OCI-LY7 (cell line): Measurements from ENCODE around the gene RAPGEF6. TPM values are rescaled to one million over a fixed set of nuclear protein-coding genes. Genes with fewer than 3 reads are reported as not detected.

ENCODE experiments used
- BruUV-seq: library from RNA; stranded (reverse); fragments of 400-500 nt; replicated peaks from 2 replicates; lab custom pipeline; 2021; lab: Mats Ljungman, UMichigan
- CTCF ChIA-PET: fragments of 300-600 bp; sonication (Branson Sonifier 250); formaldehyde crosslinking; loops from one replicate; lab custom pipeline; 2022; ENCODE audit warnings: antibody characterized with exemption; ENCODE audit not compliant: unreplicated experiment; lab: Charles Lee
- POLR2A ChIA-PET: fragments of 300-600 bp; sonication (Branson Sonifier 250); formaldehyde crosslinking; loops from one replicate; lab custom pipeline; 2022; ENCODE audit warnings: antibody characterized with exemption; lab: Charles Lee
- DNase-seq: peaks from one replicate; pipeline ENCODE4 v3.0.0-alpha.2; 2015; ENCODE audit warnings: low spot score
- H2AFZ ChIP-seq: fragments of 200-600 bp; sonication (generic), shearing (Covaris generic); 2 replicates; pipeline ENCODE4 v1.6.1; 2014; ENCODE audit warnings: mild to moderate bottlenecking, antibody characterized with exemption, low read length, moderate library complexity
- H3K27ac ChIP-seq: fragments of 200-600 bp; sonication (generic); 2 replicates; pipeline ENCODE4 v1.5.1; 2014; ENCODE audit warnings: mixed run types, low read depth, mild to moderate bottlenecking, moderate library complexity, low read length, inconsistent platforms; ENCODE audit not compliant: poor library complexity, severe bottlenecking
- H3K36me3 ChIP-seq: fragments of 200-600 bp; sonication (generic); 2 replicates; pipeline ENCODE4 v1.6.1; 2014; ENCODE audit warnings: mild to moderate bottlenecking, antibody characterized with exemption, low read length, moderate library complexity, mixed read lengths; ENCODE audit not compliant: insufficient read depth
- H3K4me1 ChIP-seq: fragments of 200-600 bp; sonication (generic); 2 replicates; pipeline ENCODE4 v1.5.1; 2014; ENCODE audit warnings: mild to moderate bottlenecking, low read length; ENCODE audit not compliant: insufficient read depth, poor library complexity, severe bottlenecking
- H3K4me2 ChIP-seq: fragments of 200-600 bp; sonication (generic); 2 replicates; pipeline ENCODE4 v1.6.1; 2014; ENCODE audit warnings: mild to moderate bottlenecking, low read length
- H3K4me3 ChIP-seq: fragments of 200-600 bp; sonication (generic); 2 replicates; pipeline ENCODE4 v1.5.1; 2014; ENCODE audit warnings: mild to moderate bottlenecking, low read depth, low read length; ENCODE audit not compliant: poor library complexity, severe bottlenecking
- H3K79me2 ChIP-seq: fragments of 200-600 bp; sonication (generic); 2 replicates; pipeline ENCODE4 v1.6.1; 2016; ENCODE audit warnings: low read depth, mild to moderate bottlenecking, low read length, moderate library complexity, mixed read lengths; ENCODE audit not compliant: insufficient read depth
- H3K9me2 ChIP-seq: fragments of 200-600 bp; sonication (generic); 2 replicates; pipeline ENCODE4 v1.6.1; 2016; ENCODE audit warnings: mild to moderate bottlenecking, low read length, mixed read lengths; ENCODE audit not compliant: insufficient read depth
- H3K9me3 ChIP-seq: fragments of 200-600 bp; sonication (generic); 2 replicates; pipeline ENCODE4 v1.6.1; 2014; ENCODE audit warnings: mild to moderate bottlenecking, mixed run types, low read length, mixed read lengths
- H4K20me1 ChIP-seq: fragments of 200-600 bp; sonication (generic); 2 replicates; pipeline ENCODE4 v1.6.1; 2014; ENCODE audit warnings: mild to moderate bottlenecking, antibody characterized with exemption, low read length, moderate library complexity, mixed read lengths; ENCODE audit not compliant: insufficient read depth
- CTCF ChIP-seq: fragments of 200-600 bp; sonication (generic); conservative IDR thresholded peaks from 2 replicates; pipeline ENCODE4 v1.5.1; 2014; ENCODE audit warnings: mild to moderate bottlenecking, antibody characterized with exemption, low read length, moderate library complexity, mixed read lengths
- EZH2phosphoT487 ChIP-seq: fragments of 200-600 bp; sonication (generic); IDR thresholded peaks from 2 replicates; pipeline ENCODE4 v1.6.1; 2018; ENCODE audit warnings: low read depth, borderline replicate concordance, mild to moderate bottlenecking, mixed run types, antibody characterized with exemption, low read length, moderate library complexity, mixed read lengths
- intact Hi-C: fragments of 100-400 bp; cut with micrococcal nuclease; formaldehyde crosslinking; loops from one replicate; pipeline ENCODE4 v1.10.0; 2022; ENCODE audit not compliant: unreplicated experiment
- total RNA-seq, 2 experiments: library from RNA; depleted of rRNA in 1 of 2; stranded (reverse); fragments of >200 nt in 1 of 2; shearing (Covaris generic) in 1 of 2; gene quantifications; 2 replicates each; pipeline ENCODE4 v1.2.3, GENCODE V29; 2014 to 2022

RAPGEF6 gene
- total RNA-seq, 2 experiments from 2014 or later, result 39.6 to 50.8 TPM

GRCh38 chr5:131392466-131393095 is 242.4 kb downstream of the RAPGEF6 start:
- ChIA-PET CTCF (no interaction called here), POLR2A (no interaction called here)
- no peaks in the 10 kb centered on the region for H4K20me1 ChIP-seq
- BruUV-seq, result no TSS peak
- H3K36me3 ChIP-seq, result peaks cover 100% of the 10 kb centered on the region
- H2AFZ ChIP-seq, result no peak overlapping the region
- no peaks in the 10 kb centered on the region for H3K9me3 ChIP-seq
- TF ChIP-seq EZH2phosphoT487 (no peak), CTCF (no peak)
- no peaks in the 10 kb centered on the region for H3K79me2 ChIP-seq
- DNase-seq, result no peak
- H3K27ac ChIP-seq, result no peak overlapping the region
- H3K4me1 ChIP-seq, result no peaks in the 10 kb centered on the region
- no peak overlapping the region for H3K4me3 ChIP-seq
- H3K4me2 ChIP-seq, result no peak overlapping the region
- no peaks in the 10 kb centered on the region for H3K9me2 ChIP-seq
- intact Hi-C loops, result no loop called here

- POLR2A ChIA-PET, result no interaction called here
Measured at GRCh38 chr5:131389869-131390265, 245.2 kb downstream of the RAPGEF6 start.

More at GRCh38 chr5:131389869-131390265, 245.2 kb downstream of the RAPGEF6 start:
- CTCF ChIA-PET, result no interaction called here
- H2AFZ ChIP-seq, result no peak overlapping the region
- TF ChIP-seq EZH2phosphoT487, result no peak
- TF ChIP-seq CTCF, result no peak
- H3K4me3 ChIP-seq, result no peak overlapping the region
- BruUV-seq, result no TSS peak
- intact Hi-C loops, result loop anchor here (10.0 kb wide), 1 partner anchor 515 kb away; no protein-coding TSS in a partner anchor
- no peaks in the 10 kb centered on the region for H3K9me3 ChIP-seq
- no peak for DNase-seq
- peaks cover 100% of the 10 kb centered on the region for H3K36me3 ChIP-seq
- no peak overlapping the region for H3K27ac ChIP-seq
- no peaks in the 10 kb centered on the region for H4K20me1 ChIP-seq
- H3K4me2 ChIP-seq, result no peak overlapping the region
- no peaks in the 10 kb centered on the region for H3K79me2 ChIP-seq
- H3K4me1 ChIP-seq, result no peaks in the 10 kb centered on the region
- H3K9me2 ChIP-seq, result no peaks in the 10 kb centered on the region
